Psoas muscle (tissue), 8 donors: ENCODE results near the gene GZMH. TPM values are rescaled to one million over a fixed set of nuclear protein-coding genes. Genes with fewer than 3 reads are reported as not detected.
"Not testable (repeated sequence)": the region's sequence is repeated elsewhere in the genome, so short reads cannot be mapped to it uniquely, and the experiment has no call there.

Experiments
- ATAC-seq, 4 donors: fragments of 200-7000 bp; cut with Tn5 transposase; one replicate each; pipeline ENCODE4 v1.9.1; 2020; ENCODE audit warnings: moderate library complexity in 3 of 4, mild to moderate bottlenecking in 2 of 4
- DNase-seq, 2 donors: peaks; one replicate each; pipeline ENCODE4 v3.0.0-alpha.2; 2020
- H3K27ac ChIP-seq: fragments of 200-600 bp; one replicate; pipeline ENCODE4 v1.8.0; 2022
- H3K27me3 ChIP-seq, 3 donors: fragments of 200-600 bp in 1 of 3; one replicate each; pipeline versions ENCODE4 v1.6.1 to v1.8.0; 2013 to 2022; ENCODE audit warnings: low read length in 2 of 3, mild to moderate bottlenecking in 2 of 3, moderate library complexity in 1 of 3; ENCODE audit not compliant: insufficient read depth in 3 of 3
- H3K36me3 ChIP-seq, 2 donors: fragments of 200-600 bp in 1 of 2; one replicate each; pipeline versions ENCODE4 v1.6.1 to v1.8.0; 2013 to 2022; ENCODE audit warnings: low read depth in 1 of 2, mild to moderate bottlenecking in 1 of 2, moderate library complexity in 1 of 2; ENCODE audit not compliant: insufficient read depth in 1 of 2
- H3K4me1 ChIP-seq: fragments of 200-600 bp; one replicate; pipeline ENCODE4 v1.8.0; 2022
- H3K4me3 ChIP-seq: fragments of 200-600 bp; one replicate; pipeline ENCODE4 v1.8.0; 2022; ENCODE audit warnings: mild to moderate bottlenecking
- H3K9me3 ChIP-seq: fragments of 200-600 bp; one replicate; pipeline ENCODE4 v1.8.0; 2022
- CTCF ChIP-seq: fragments of 200-600 bp; IDR thresholded peaks from one replicate; pipeline ENCODE4 v1.8.0; 2022; ENCODE audit warnings: antibody characterized with exemption
- WGBS, 3 donors: extraction: QIAGEN DNeasy Blood & Tissue Kit; methylation state at CpG; one replicate each; pipeline versions ENCODE4 v1.1.6 to v1.1.7; 2013; 5-methylcytosine and 5-hydroxymethylcytosine counted together
- intact Hi-C, 2 donors: fragments of 100-400 bp; cut with DNase I; formaldehyde crosslinking; loops; one replicate each; pipeline versions ENCODE4 v1.11.0 to v1.14.2; 2022
- long read RNA-seq, 2 donors: library from polyadenylated mRNA; unstranded; transcript quantifications; one replicate each; pipeline ENCODE4 v2.0.0, GENCODE V29; 2021
- polyA plus RNA-seq, 3 donors: library from polyadenylated mRNA; stranded (reverse); fragments of 200-250 nt; gene quantifications; one replicate each; pipeline ENCODE4 v1.2.3, GENCODE V29; 2013
- total RNA-seq, 4 donors: library from RNA; stranded (reverse); fragmentation: NEBNext Ultra II Directional in 2 of 4; extraction: Animal tissue kit (Norgen Biotek cat#: 25700) in 2 of 4; gene quantifications; one replicate each; pipeline versions ENCODE4 v1.2.1 to v1.2.4, GENCODE V29; 2021 to 2023
- donor health status: healthy with polysubstance abuse.
- donor health status: DM: no; HTN: no; CAD: no; lungs with moderate emphysema.
- donor health status: Bipolar disorder and iron deficiency.
- donor health status: healthy.
- donor health status: DM: yes; HTN: yes; CAD: no.
- donor health status: DM: no; HTN: no; CAD: no.
- donor health status: DM: no; HTN: no; CAD: no.
- donor health status: DM: yes; HTN: yes; CAD: no.

GZMH gene
- total RNA-seq (under 1 TPM in 1 of 4 donors, not detected in 3; 0.76 TPM), polyA plus RNA-seq (under 1 TPM; 0.08 to 0.42 (median 0.14) TPM)
- long read RNA-seq, donor 1, partial matches to known transcripts, result 0 of 2 reads
- long read RNA-seq, donor 1, other reads (novel, unspliced or antisense), result 0 of 2 reads
- long read RNA-seq, donor 2, result 0 reads

- WGBS, 3 donors, result 79 to 85% (median 80%) methylated on average over 2 of the region's 2 CpGs
- ATAC-seq, result no peak
Measured at GRCh38 chr14:24609655-24610344, at the start of gene GZMH. GZMH (minus strand) TSS chr14:24609685; CDS start chr14:24609613, 72 bp downstream.

DNA sequence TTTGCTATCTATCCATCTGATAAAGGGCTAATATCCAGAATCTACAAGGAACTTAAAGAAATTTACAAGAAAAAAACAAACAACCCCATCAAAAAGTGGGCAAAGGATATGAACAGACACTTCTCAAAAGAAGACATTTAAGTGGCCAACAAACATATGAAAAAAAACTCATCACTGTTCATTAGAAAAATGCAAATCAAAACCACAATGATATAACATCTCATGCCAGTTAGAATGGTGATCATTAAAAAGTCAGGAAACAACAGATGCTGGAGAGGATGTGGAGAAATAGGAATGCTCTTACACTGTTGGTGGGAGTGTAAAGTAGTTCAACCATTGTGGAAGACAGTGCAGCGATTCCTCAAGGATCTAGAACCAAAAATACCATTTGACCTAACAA, 38.9 kb upstream of the GZMH start:
- DNase-seq, ATAC-seq, H3K9me3 ChIP-seq, H3K36me3 ChIP-seq, H3K27me3 ChIP-seq, H3K4me1 ChIP-seq, H3K27ac ChIP-seq, H3K4me3 ChIP-seq, intact Hi-C loops: not testable (repeated sequence)
- 54 to 71% (median 58%) methylated on average over 1 of the region's 1 CpG for WGBS, 3 donors

More at GRCh38 chr14:24609655-24610344, at the start of gene GZMH:
- no peak for TF ChIP-seq CTCF
- no peak within 1 kb of the TSS for H3K27ac ChIP-seq
- no peaks in the 10 kb centered on the region for H3K27me3 ChIP-seq
- DNase-seq, result no peak
- intact Hi-C loops, result no loop called here
- no peaks in the 10 kb centered on the region for H3K4me1 ChIP-seq
- H3K4me3 ChIP-seq, result no peak within 1 kb of the TSS
- H3K36me3 ChIP-seq, result no peaks in the 10 kb centered on the region
- H3K9me3 ChIP-seq, result peaks cover 3% of the 10 kb centered on the region

DNA sequence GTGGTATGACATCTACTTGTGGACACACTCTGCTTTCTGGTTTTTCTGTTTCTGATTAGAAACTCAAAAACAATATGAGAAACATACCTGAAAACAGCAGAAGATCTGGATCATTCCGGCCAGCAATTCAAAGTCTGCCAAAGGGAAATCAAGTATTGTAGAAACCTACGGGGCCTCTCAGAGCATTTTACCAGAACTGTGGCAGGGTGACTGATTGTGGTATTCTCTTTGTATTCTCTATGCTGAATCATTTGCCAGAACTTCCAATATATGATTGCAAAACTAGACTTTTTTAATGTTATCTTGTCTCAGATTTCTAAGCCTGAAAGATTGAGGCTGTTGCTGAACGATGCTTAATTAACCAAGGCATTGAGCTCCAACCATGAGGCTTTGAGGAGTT, 30.4 kb upstream of the GZMH start:
- Histone ChIP-seq H3K27ac (no peak overlapping the region), H3K9me3 (no peaks in the 10 kb centered on the region), H3K4me3 (no peak overlapping the region), H3K36me3 (no peaks in the 10 kb centered on the region), H3K4me1 (no peaks in the 10 kb centered on the region), H3K27me3 (peaks cover 0 to 2% (median 0%) of the 10 kb centered on the region in 3 donors)
- no peak for TF ChIP-seq CTCF
- WGBS, 3 donors, result 46 to 73% (median 47%) methylated on average over 3 of the region's 3 CpGs
- ATAC-seq, result no peak
- intact Hi-C loops, result no loop called here
- DNase-seq, result no peak

DNA sequence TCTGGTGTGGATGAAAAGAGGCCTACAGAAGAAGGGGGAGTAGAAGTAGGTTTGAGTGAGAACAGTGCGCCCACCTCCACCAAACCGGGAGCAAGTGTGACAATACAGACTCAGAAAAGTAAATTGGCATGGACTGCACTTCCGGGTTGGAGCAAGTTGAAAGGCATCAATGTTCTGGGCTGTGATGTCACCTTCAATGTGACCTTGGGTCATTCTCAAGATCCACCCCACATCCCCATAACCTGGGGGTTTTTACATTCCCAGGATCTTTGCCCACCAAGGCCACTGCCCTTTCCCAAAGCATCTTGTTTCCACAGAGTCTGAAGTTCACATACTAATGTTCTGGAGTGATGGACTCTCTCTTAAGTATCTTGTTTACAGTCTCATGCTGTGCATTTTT, 29.8 kb upstream of the GZMH start:
- Histone ChIP-seq H3K4me3 (no peak overlapping the region), H3K36me3 (no peaks in the 10 kb centered on the region), H3K27me3 (peaks cover 0 to 2% (median 0%) of the 10 kb centered on the region in 3 donors), H3K27ac (no peak overlapping the region), H3K4me1 (no peaks in the 10 kb centered on the region), H3K9me3 (no peaks in the 10 kb centered on the region)
- no peak for DNase-seq
- 77 to 84% (median 80%) methylated on average over 3 of the region's 3 CpGs for WGBS, 3 donors
- no peak for ATAC-seq
- TF ChIP-seq CTCF, result no peak
- intact Hi-C loops, result no loop called here

GRCh38 chr14:24634158-24634557, 24.7 kb upstream of the GZMH start, which contains the start of gene GZMB:
GZMB (minus strand) TSS chr14:24634190; CDS start chr14:24634160, 30 bp downstream.
- Histone ChIP-seq H3K27ac (no peak within 1 kb of the TSS), H3K36me3 (no peaks in the 10 kb centered on the region), H3K4me3 (no peak within 1 kb of the TSS), H3K9me3 (no peaks in the 10 kb centered on the region), H3K4me1 (no peaks in the 10 kb centered on the region), H3K27me3 (no peaks in the 10 kb centered on the region)
- WGBS, 3 donors, result 54 to 58% (median 56%) methylated on average over 2 of the region's 2 CpGs
- DNase-seq (no peak), ATAC-seq (no peak)
- intact Hi-C loops, result no loop called here
- no peak for TF ChIP-seq CTCF
